Stimulated activated CD4-positive, alpha-beta T cell treated with anti-CD3 and anti-CD28 coated beads, Interleukin-2, amount 100 ng/mL, for 4 hours (primary cell): Measurements from ENCODE around the gene LARP4B.

Experiments
- DNase-seq: peaks from one replicate; pipeline ENCODE4 v3.0.0-alpha.2; 2020; ENCODE audit warnings: low read depth

Gene LARP4B

DNA sequence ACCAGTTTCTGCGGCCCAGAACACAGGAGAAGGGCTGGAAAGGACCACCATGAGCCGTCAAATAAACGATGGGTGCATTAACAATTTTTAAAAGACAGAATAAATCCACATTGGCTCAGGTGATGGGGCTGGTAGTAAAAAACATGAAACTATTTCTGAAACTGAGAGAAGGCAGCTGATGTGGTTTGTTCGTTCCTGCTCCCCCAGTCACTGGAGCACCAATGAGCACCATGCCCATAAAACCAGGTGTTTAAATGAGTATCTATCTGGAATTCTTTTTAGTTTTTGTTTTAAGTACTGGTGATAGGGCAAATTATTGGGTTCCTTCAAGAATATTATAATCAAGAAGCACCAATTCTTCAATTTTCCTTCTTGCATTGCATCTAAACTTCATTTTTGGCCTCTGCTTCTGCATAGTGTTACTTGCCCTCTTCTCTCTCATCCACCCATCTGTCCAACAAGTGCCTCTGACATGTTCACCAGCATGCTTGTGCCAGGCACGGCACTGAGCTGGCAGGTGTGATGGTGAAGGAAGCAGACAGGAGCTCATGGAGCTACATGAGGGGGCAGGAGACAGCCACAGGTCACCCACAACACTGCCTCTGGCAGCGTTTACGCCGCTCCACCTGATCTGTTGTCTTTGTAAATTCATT lies 65.5 kb downstream of the LARP4B start:
- no peak for DNase-seq

DNA sequence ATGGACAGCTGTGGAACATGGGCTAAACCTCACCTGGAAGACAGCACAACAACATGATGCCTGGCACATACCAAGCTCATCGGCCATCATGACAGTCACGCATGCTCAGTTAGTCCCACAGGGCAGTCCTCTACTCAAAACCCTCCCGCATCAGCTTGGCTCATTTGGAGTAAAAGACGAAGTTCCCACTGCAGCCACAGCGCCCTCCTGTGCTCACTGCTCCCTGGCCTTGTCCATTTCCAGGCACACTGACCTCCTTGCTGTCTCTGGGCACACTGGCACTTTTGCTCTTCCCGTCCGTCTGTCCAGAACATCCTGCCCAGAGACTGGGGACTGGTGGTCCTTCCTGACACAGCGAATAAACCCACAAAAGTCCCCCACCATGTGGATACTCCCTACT lies 66.2 kb downstream of the LARP4B start:
- DNase-seq: no peak

DNA sequence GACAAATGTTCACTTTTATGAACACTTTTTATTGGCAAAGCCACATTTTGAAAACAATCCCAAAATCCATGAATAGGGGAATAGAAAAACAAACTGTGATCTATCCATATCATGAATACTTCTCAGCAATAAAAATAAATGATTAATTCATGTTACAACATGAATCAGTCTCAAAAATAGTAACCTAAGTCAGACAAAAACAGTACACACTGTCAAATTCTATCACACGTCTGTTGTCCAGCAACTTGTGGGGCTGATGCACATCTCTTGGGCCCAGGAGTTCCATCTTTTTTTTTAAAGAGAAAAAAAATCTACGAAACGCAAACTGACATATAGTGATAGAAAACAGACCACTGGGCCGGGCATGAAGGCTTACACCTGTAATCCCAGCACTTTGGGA lies 71.0 kb downstream of the LARP4B start:
- no peak for DNase-seq

DNA sequence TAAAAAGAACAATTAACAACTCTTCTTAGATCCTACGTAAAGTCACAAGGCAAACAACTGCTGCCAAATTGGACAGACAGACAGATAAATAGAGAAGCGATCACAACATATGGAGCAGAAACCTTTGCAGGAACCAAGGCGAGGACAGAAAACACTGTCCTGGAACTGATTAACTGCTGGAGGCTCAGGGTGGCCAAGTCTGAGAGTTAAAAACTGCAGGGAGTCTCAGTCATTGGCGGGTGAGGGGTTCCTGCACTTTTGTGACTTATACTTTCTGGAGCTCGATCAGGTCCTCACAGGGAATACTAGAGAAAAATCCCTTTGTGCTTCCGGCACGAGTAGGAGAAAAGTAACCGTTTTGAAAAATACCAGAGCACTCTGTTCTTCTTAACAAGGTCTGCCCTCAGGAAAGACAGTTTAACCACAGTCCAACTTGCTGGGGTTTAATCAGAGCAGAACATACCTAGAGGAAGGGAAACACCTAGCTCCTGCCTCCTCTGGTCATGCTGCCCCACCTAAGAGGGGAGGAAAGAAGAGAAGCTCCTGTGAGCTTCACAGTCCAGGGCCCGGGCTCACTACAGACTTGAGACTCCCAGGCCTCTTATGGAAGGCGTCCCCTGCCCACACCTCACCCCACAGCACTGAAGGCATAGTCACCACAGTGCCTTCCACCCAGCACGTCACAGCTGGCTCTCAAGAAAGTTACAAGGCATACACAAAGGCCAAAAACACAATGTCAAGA lies 74.9 kb downstream of the LARP4B start:
- no peak for DNase-seq

DNA sequence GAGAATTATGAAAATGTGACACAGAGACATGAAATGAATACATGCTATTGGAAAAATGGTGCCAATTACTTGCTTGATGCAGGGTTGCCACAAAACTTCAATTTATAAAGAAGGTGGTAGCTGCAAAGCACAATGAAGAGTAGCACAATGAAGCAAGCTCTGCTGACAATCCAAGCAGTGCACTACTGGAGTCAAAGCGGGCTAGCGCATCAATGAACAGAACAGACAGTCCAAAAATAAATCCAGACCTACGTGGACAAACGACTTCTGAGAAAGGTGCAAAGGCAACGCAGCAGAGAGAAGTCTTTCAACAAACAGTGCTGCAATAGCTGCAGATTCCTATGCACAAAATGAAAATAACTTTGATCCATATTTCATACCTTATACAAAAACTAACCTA lies 75.8 kb downstream of the LARP4B start:
- DNase-seq: no peak

DNA sequence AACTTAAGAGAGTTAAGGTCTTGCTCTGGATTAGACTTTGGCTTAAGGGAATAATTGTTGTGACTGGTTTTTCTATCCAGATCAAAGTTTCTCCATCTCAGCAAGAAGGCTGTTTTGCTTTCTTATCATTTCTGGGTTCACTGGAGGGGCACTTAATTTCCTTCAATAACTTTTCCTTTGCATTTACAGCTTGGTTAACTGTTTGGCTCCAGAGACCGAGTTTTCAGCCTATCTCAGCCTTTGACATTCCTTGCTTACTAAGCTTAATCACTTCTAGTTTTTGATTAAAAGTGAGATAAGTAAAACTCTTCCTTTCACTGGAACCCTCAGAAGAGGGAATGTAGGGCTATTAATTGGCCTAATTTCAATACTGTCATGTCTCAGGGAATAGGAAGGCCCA lies 76.4 kb downstream of the LARP4B start:
- DNase-seq: no peak

DNA sequence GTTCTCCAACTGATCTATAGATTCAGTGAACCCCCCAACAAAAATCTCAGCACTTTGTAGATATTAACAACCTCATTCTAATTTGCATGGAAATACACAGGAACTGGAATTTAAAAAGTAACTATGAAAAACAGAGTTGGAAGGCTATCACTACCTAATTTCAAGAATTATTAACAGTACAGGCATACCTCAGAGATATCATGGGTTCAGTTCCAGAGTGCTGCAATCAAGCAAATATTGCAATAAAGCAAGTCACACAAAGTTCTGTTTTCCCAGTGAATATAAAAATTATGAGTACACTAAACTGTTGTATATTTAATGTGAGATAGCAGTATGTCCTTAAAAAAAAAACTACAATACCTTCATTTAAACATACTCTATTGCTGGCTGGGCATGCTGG lies 78.5 kb downstream of the LARP4B start:
- DNase-seq: no peak

DNA sequence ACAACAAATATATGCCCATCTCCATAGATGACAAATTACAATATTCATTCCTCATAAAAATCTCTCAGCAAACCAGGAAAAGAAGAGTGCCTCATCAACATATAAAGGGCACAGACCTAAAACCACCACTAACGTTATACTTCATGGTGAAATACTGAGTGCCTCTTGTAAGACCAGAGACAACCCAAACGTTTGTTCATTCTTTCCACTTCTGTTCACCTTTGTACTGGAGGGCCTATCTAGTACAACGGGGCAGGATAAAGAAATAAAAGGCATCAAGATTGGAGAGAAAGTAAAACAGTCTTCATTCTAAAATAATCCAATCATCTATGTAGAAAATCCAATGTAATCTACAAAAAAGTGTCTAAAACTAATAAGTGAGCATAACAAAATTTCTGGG lies 79.1 kb downstream of the LARP4B start:
- no peak for DNase-seq

DNA sequence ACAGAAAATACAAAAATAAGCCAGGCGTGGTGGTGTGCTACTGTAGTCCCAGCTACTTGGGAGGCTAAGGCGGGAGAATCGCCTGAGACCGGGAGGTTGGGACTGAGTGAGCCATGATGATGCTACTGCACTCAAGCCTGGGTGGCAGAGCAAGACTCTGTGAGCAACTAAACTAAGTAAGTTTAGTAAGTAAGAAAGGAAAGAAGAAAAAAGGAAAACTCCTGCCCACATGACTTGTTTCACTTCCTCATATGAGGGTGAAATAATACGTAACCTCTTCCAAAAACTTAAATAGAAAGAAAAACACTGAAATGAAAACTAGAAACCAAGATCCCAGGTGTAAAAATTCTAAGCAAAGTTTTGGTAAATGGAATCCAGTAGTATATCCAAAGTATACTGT lies 79.6 kb downstream of the LARP4B start:
- no peak for DNase-seq

DNA sequence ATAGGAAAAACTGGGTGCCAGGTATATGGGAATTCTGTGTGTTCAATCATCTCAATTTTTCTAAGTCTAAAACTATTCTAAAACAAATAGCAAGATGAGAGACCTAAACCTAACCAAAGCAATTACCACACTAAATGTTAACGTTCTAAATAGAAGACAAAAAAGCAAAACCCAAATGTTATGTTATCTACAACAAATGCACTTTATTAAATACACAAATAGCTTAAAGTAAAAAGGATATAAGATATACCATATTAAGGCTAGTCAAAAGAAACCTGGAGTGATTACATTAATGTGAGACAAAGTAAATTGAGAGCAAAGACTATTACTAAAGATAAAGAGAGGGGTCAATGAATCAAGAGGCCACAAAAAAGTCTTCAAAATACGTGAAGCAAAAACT lies 81.4 kb downstream of the LARP4B start:
- DNase-seq: no peak

DNA sequence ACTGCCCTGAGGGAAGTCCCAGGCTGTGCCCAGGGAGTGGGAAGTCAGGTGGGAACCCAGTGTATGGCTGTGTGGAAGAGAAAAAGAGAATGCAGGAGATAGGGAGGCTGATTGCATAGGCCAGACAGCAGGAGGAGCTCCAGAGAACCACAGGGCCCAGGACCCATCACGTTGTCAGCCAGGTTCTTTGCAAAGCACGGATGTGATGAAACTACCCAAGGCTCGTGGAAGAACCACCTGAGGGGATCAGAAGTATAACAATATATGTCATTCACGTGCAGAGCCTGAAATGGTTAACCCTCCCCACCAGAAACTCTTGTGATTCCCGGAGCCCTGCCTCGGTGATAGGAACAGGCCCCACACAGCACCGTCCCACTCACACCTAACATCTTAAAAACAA lies 83.6 kb downstream of the LARP4B start:
- no peak for DNase-seq

DNA sequence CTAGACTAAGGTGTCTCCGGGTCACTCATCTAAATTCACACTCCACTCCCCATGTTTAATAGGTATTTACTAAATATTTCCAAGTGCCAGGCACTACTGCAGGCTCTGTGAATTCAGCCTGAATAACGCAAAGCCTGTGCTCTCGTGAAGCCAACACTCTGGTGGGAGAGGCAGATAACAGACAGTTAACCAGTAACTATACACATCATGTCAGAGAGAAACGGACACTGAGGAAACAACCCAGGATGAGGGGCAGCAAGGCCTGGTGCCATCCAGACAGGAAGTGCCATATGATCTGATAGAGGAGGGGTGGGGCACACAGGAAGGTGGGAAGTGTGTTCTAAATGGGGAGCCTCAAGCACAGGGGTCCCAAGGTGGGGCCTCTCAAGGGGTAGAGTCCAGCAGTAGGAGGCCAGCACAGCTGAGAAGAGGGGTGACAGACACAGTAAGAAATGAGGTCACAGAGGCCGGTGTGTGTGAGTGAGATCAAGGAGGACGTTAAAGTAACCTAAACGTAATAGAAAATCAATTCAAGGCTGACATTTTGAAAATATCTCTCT lies 85.3 kb downstream of the LARP4B start:
- DNase-seq: no peak

DNA sequence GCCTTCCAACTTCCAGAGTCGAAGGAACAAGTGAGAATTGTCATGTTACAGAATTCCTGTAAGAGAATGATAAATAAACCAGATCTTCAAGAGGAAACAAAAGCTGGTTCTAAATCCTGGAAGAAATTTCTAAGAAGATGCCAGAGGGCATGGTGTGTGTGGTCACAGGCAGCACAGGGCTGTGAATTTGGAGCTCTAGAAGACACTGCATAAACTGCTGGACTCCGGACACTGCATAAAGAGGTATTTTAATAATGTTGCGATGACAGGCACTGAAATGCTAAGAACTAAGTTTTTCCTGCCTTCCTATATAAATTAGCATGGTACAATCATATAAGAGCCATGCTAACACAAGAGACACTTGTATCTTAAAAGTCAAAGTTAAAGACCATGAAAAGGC lies 86.0 kb downstream of the LARP4B start:
- no peak for DNase-seq

DNA sequence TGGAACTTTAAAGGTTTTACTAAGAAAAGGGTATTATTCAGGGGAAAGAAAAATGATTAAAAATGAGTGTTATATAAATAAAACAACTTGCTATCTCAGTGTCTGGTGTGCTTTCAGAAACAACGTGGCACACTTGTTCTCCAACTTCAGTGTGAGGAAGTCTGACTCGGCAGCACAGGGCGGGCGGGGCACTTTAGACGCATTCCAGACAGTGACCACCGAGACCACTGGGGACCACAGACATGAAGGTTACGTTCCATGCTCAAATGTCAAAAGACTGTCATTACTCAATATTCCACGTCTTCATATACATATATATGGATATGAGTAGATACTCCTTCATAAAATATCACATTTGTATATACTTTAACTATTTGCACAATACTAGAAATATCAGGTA lies 87.0 kb downstream of the LARP4B start:
- no peak for DNase-seq

DNA sequence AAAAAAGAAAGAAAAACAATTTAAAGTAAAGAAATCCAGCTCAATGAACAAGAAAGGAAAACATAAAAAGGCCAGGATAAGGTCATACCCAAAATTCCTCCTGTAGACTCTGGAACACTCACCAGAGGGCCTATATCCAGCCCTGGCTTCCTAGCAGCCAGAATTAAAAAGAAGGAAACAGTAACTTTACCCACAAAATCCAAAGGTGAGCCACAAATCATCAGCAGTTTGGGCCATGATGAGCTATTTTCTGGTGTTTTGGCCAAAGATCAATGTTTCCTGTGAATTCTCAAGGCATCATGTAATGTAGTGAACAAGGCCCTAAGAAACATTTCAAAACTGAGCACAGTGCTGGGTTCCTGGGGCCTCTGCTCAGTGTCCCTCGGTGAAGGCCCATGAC lies 87.8 kb downstream of the LARP4B start:
- DNase-seq: no peak

DNA sequence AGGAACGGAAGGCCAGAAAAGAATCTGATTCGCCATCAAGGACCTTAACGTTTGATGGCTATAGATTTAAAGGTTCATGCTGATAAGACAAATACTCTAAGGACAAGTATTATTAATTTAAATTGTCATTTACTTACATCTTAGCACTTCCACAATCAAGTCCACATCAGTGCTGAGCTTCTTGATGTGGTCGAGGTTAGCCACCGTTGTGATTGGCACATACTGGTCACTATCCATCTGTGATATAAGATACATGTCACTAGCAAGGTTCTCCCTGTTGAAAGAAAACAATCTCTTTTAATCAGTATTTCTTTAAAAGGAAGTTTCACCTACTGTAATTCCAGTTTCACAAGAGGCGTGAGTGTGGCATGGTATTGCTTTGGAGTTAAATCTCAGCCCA lies 88.7 kb downstream of the LARP4B start:
- DNase-seq: no peak

DNA sequence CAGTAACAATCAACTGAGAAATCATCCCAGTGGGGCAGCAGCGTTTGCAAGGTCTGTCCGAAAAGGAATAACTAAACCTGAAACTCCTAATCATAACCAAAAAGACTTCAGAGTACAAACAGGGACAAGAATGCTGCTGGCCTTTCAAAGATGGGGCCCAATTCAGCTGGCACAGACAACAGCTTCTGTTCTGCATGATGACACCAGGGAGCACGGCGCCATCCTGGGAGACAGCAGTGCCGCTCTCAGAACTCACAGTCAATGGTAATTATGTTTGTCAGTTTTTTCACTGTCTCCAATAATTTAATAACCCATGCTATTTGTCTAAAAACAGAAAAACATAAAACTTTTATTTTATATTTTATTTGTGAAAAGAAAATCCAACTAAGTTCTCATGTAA lies 90.0 kb downstream of the LARP4B start:
- DNase-seq: no peak

DNA sequence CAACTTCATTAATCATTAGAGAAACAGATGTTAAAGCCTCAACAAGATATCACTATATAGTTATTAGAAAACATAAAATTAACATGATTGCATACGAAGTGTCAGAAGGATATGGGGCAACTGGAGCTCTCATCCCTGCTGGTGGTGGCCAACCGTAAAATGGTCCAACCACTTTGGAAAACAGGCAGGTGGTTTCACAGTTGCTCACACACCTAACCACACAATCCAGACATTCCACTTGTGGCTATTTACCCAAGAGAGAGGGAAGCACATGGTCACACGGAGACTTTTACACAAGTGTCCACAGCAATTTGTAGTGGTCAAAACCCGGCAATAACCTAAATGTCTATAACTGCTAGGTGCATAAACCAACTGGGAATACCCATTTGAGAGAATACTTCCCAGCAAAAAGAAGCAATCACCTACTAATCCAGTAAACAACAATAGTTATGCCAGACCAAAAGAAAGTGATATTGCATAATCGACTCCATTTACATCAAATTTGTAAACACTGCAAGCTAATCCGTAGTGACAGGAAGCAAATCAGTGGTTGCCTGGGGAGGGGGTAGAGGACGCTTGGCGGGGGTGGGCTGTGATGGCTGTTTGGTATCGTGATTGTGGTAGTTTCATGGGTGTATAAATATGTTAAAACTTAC lies 91.8 kb downstream of the LARP4B start:
- DNase-seq: no peak

DNA sequence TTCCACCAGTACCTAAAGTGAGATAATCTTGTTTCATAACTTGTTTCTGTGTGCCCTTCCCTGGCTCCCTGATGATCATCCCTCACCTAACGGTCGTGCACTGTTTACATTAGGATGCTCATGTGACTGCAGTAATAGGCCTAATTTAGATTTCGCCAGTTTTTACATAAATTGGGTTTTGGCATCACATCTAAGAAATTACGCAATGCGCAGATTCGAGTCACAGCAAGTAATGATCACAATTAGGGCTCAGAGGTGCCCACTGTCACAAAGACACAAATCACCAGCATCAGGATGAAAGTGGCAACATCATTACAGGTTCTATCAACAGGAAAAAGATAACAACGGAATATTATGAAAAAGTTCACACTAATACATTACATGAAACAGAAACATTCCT lies 94.7 kb downstream of the LARP4B start:
- no peak for DNase-seq

DNA sequence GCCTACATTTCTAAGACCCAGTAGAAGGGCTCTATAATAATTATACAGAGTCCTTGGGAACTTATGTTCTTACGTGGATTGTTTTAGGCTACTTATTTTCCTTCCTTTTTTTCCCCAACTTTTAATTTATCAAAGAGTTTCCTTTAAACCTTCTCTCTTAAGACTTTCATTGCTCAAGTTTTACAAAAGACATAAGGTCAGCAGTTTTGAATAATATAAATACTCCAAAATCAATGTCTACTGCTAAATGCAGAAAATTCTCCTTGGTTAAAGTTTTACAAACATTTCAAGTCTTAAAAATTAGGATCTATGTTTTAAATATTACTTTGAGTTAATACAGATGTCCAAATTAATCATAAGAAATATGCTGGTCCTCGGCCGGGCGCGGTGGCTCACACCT lies 97.0 kb downstream of the LARP4B start:
- DNase-seq: no peak

DNA sequence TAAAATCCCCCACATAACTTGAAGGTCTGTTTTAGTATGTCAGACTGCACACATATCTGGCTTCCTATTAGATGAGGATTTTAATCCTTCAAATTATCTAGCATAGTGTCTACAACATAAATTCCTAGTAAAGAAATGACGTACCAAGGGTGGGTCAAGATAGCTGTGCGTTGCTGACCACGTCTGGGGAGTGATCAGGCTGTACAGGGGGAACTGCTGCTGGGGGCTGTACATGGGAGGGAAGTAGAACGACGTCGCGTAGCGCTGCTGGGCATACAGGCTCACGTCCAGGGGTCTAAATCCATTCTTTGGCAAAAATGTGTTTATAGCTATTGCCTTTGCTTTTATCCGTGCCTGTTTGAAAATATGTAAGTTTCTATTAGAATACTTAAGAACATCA lies 102.3 kb downstream of the LARP4B start:
- DNase-seq: no peak

DNA sequence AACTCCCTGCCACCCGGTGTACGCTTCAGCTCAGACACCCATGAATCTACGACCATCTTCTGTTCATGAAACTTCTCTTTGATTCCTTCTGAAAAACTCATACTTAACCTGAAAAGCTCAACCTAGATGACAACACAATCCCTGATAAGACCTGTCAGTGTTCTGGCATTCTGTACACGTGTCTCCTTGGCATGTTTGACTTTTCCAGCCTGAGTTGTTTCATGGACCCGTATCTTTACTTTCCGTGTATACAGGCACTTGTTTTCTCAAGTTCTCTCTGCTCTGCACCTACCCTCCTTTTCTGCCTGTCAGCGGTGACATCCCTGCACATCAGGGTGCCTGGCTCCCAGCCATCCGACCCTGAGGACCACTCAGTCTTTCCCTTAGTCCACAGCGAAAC lies 103.3 kb downstream of the LARP4B start:
- DNase-seq: no peak

DNA sequence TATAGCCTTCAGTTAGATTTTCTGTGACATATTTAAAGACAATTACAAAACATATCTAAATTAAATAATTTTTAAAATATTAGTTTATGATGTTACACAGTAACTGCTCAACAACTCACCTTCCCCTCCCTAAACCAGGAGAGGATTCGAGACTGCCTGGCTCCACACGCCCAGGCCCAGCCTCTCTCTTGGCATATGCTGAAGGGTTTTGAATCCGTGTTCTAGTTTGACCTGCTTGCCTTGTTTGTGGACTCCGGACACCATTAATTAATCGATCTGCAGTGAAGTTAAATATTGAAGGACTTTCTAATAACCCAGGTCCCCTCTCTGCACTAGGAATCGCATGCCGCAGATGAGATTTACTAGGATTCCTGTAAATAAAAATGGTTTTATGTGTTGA lies 106.6 kb downstream of the LARP4B start:
- DNase-seq: no peak
